A673 (cell line): ENCODE data around the gene EEF1G.

Experiments
- CTCF ChIP-seq: fragments of 300-800, 200-600 bp; sonication (generic); conservative IDR thresholded peaks from 2 replicates; pipeline ENCODE4 v1.5.1; 2017; ENCODE audit warnings: low read depth, mild to moderate bottlenecking, antibody characterized with exemption, low read length, moderate library complexity, mixed read lengths
- EZH2 ChIP-seq: fragments of 200-600 bp; sonication (generic); IDR thresholded peaks from 2 replicates; pipeline ENCODE4 v1.6.1; 2017; ENCODE audit warnings: borderline replicate concordance, low read depth, mild to moderate bottlenecking, mixed read lengths, antibody characterized with exemption, low read length; ENCODE audit not compliant: poor library complexity, severe bottlenecking

- no peak for TF ChIP-seq CTCF
- TF ChIP-seq EZH2, result no peak
Measured at GRCh38 chr11:62552485-62553079, 21.1 kb downstream of the EEF1G start.
